Mesenchymal stem cell (in vitro differentiated cells and primary cell): ENCODE measurements around the gene PPP2R5B.
A peak's percentile ranks its signal among the peaks of the same experiment; 100 is the strongest.

Experiments used
- DNase-seq: peaks from one replicate; pipeline ENCODE4 v3.0.0-alpha.2; 2013
- H2AFZ ChIP-seq: one replicate; pipeline ENCODE4 v1.6.1; 2013; ENCODE audit warnings: low read depth, mild to moderate bottlenecking, control low read depth, inconsistent platforms, low read length, moderate library complexity
- H2AK5ac ChIP-seq: 2 replicates; pipeline ENCODE4 v1.6.1; 2013; ENCODE audit warnings: low read length, moderate library complexity, mild to moderate bottlenecking, inconsistent platforms; ENCODE audit not compliant: severe bottlenecking
- H2BK120ac ChIP-seq: one replicate; pipeline ENCODE4 v1.6.1; 2013; ENCODE audit warnings: low read depth, mild to moderate bottlenecking, inconsistent platforms, low read length, moderate library complexity
- H2BK12ac ChIP-seq, 2 experiments: one replicate each; pipeline ENCODE4 v1.6.1; 2013; ENCODE audit warnings: inconsistent platforms in 2 of 2, low read length in 2 of 2, mild to moderate bottlenecking in 2 of 2, moderate library complexity in 2 of 2, control low read depth in 1 of 2
- H2BK15ac ChIP-seq: one replicate; pipeline ENCODE4 v1.6.1; 2013; ENCODE audit warnings: mild to moderate bottlenecking, low read depth, inconsistent platforms; ENCODE audit not compliant: poor library complexity, severe bottlenecking
- H2BK5ac ChIP-seq: 2 replicates; pipeline ENCODE4 v1.6.1; 2013; ENCODE audit warnings: low read depth, mild to moderate bottlenecking, low read length, control low read depth, inconsistent platforms; ENCODE audit not compliant: poor library complexity, severe bottlenecking
- H3K14ac ChIP-seq, 2 experiments: one replicate each; pipeline ENCODE4 v1.6.1; 2013; ENCODE audit warnings: inconsistent platforms in 2 of 2, low read length in 2 of 2, control low read depth in 1 of 2, mild to moderate bottlenecking in 1 of 2, moderate library complexity in 1 of 2
- H3K18ac ChIP-seq, 2 experiments: one replicate each; pipeline ENCODE4 v1.6.1; 2013; ENCODE audit warnings: inconsistent platforms in 2 of 2, low read length in 2 of 2, control low read depth in 1 of 2, low read depth in 1 of 2, mild to moderate bottlenecking in 1 of 2
- H3K23ac ChIP-seq, 2 experiments: one replicate each; pipeline ENCODE4 v1.6.1; 2013; ENCODE audit warnings: inconsistent platforms in 2 of 2, low read length in 2 of 2, mild to moderate bottlenecking in 2 of 2, moderate library complexity in 2 of 2, control low read depth in 1 of 2
- H3K27ac ChIP-seq: 2 replicates; pipeline ENCODE4 v1.5.1; 2013; ENCODE audit warnings: mild to moderate bottlenecking, moderate library complexity, low read length, control low read depth, inconsistent platforms; ENCODE audit not compliant: poor library complexity, severe bottlenecking
- H3K27me3 ChIP-seq, 2 experiments: 2 replicates each; pipeline versions ENCODE4 v1.6.1 to v1.7.0; 2013; ENCODE audit warnings: low read length in 2 of 2, mild to moderate bottlenecking in 2 of 2, moderate library complexity in 2 of 2, control low read depth in 1 of 2, inconsistent platforms in 1 of 2; ENCODE audit not compliant: control insufficient read depth in 1 of 2, insufficient read depth in 1 of 2
- H3K36me3 ChIP-seq, 2 experiments: 2 replicates each; pipeline versions ENCODE4 v1.6.1 to v1.7.0; 2013; ENCODE audit warnings: low read length in 2 of 2, control low read depth in 1 of 2, inconsistent platforms in 1 of 2, low read depth in 1 of 2, mild to moderate bottlenecking in 1 of 2; ENCODE audit not compliant: insufficient read depth in 2 of 2, control insufficient read depth in 1 of 2
- H3K4ac ChIP-seq, 2 experiments: one replicate each; pipeline ENCODE4 v1.6.1; 2013; ENCODE audit warnings: inconsistent platforms in 2 of 2, low read length in 2 of 2, mild to moderate bottlenecking in 2 of 2, moderate library complexity in 2 of 2, control low read depth in 1 of 2, low read depth in 1 of 2
- H3K4me1 ChIP-seq: 2 replicates; pipeline ENCODE4 v1.6.1; 2013; ENCODE audit warnings: low read depth, low read length, control low read depth; ENCODE audit not compliant: control insufficient read depth, insufficient read depth
- H3K4me2 ChIP-seq: 2 replicates; pipeline ENCODE4 v1.6.1; 2013; ENCODE audit warnings: low read length, mild to moderate bottlenecking, inconsistent platforms; ENCODE audit not compliant: poor library complexity, severe bottlenecking
- H3K4me3 ChIP-seq, 2 experiments: 2 replicates each; pipeline versions ENCODE4 v1.5.1 to v1.7.0; 2013; ENCODE audit warnings: low read length in 2 of 2, mild to moderate bottlenecking in 2 of 2, control low read depth in 1 of 2, low read depth in 1 of 2; ENCODE audit not compliant: insufficient read depth in 1 of 2
- H3K79me1 ChIP-seq: replicated peaks from 2 replicates; pipeline ENCODE4 v1.6.1; 2013; ENCODE audit warnings: mild to moderate bottlenecking, control low read depth, low read length, inconsistent platforms; ENCODE audit not compliant: poor library complexity, severe bottlenecking
- H3K9ac ChIP-seq: 2 replicates; pipeline ENCODE4 v1.7.0; 2013; ENCODE audit warnings: mild to moderate bottlenecking, low read length, moderate library complexity
- H3K9me3 ChIP-seq: 2 replicates; pipeline ENCODE4 v1.7.0; 2013; ENCODE audit warnings: mild to moderate bottlenecking, low read length; ENCODE audit not compliant: control insufficient read depth
- H4K8ac ChIP-seq: one replicate; pipeline ENCODE4 v1.6.1; 2013; ENCODE audit warnings: inconsistent platforms, mild to moderate bottlenecking, low read length, moderate library complexity
- H4K91ac ChIP-seq: one replicate; pipeline ENCODE4 v1.6.1; 2013; ENCODE audit warnings: mild to moderate bottlenecking, low read length, inconsistent platforms
- WGBS: methylation state at CpG from one replicate; pipeline ENCODE4 v1.1.7; 2013; ENCODE audit warnings: mixed read lengths; 5-methylcytosine and 5-hydroxymethylcytosine counted together

PPP2R5B gene

DNA sequence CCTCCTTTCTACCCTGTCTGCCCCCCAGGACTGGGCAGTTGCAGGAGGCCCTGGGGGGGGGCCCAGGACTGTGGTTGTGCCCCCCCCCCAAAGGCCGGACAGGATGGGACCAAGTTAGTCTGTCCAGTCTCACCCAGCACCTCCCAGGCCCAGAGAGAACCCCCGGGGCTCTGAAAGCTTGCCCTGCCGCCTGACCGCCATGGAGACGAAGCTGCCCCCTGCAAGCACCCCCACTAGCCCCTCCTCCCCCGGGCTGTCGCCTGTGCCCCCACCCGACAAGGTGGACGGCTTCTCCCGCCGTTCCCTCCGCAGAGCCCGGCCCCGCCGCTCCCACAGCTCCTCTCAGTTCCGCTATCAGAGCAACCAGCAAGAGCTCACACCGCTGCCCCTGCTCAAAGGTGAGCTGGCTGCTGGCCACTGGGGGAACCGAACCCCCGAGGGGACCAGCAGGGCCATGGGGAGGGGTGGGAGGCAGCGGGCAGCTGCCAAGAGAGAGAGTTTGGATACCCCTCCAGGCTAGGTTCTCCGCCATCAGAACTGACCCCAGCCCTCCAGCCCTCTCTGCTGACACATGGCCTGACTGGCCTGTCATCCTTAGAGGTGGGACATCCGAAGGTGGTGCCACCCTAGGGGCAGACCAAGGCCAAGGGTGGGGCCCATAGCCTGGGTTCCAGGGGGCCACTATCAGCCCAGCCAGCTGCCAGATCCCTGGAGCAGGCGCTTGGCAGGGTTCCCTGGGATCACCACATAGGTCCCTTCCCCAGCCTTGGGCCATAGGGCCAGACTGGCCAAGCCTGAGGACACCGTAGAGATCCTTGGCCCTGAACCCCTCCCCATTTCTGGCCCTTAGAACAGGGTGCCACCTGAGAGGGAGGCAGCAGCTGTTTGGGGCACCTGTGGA lies 1.3 kb downstream of the PPP2R5B start:
- Histone ChIP-seq H3K9ac (peak overlapping the region; percentile 94), H2AK5ac (no peak overlapping the region), H2BK120ac (no peak overlapping the region), H2BK5ac (no peak overlapping the region), H4K8ac (no peak overlapping the region), H4K91ac (no peak overlapping the region), H3K23ac (no peak overlapping the region), H2BK12ac (no peak overlapping the region), H3K4me2 (peak overlapping the region; percentile 94), H3K18ac (no peak overlapping the region), H3K4ac (no peak overlapping the region), H3K36me3 (peaks cover 33 to 39% of the 10 kb centered on the region in 2 experiments), H3K79me1 (peaks cover 16% of the 10 kb centered on the region), H2BK15ac (no peak overlapping the region), H3K14ac (no peak overlapping the region), H3K4me3 (peak overlapping the region in 1 of 2 experiments; percentile 91), H3K27ac (no peak overlapping the region), H3K4me1 (peaks cover 21% of the 10 kb centered on the region), H3K27me3 (no peaks in the 10 kb centered on the region), H3K9me3 (no peaks in the 10 kb centered on the region), H2AFZ (no peak overlapping the region)
- no peak for DNase-seq
- WGBS: 91% methylated on average over 17 of the region's 24 CpGs

DNA sequence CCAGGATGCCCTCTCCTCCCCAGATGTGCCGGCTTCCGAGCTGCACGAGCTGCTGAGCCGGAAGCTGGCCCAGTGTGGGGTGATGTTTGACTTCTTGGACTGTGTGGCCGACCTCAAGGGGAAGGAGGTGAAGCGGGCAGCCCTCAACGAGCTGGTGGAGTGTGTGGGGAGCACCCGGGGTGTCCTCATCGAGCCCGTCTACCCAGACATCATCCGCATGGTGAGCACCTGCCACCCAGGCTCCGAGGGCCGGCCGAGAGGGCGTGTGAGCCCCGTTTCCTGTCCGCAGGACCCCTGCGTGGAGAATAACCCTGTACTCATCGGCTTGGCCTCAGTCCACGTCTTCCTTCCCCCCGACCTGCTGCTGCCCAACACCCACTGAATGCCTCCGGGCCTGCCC lies 2.2 kb downstream of the PPP2R5B start:
- 95% methylated on average over 20 of the region's 22 CpGs for WGBS
- no peaks in the 10 kb centered on the region for H3K27me3 ChIP-seq

DNA sequence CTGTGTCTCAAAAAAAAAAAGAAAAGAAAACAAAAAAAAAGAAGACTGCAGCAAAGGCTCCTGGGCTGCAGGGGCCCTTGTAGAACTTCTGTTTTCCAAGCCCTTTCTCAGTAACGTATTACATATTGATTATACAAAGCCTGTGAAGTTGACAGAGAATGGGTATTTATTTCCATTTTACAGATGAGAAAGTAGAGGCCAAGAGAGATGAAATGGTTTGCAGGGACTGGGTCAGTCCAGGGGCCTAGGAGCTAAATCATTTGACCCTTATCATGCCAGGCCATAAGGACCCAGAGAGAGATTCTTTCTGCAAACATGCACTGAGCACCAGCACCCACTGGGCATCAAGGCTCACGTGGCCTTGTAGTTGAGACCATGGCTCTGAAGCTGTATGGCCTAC lies 4.5 kb downstream of the PPP2R5B start:
- no peak overlapping the region for H2AFZ ChIP-seq
- DNase-seq: no peak
- WGBS: 98% methylated on average over 2 of the region's 2 CpGs

More for the DNA sequence above, 2.2 kb downstream of the PPP2R5B start:
- H2BK5ac ChIP-seq: no peak overlapping the region
- H3K9me3 ChIP-seq: no peaks in the 10 kb centered on the region
- H2AFZ ChIP-seq: no peak overlapping the region
- no peak overlapping the region for H2AK5ac ChIP-seq
- no peak overlapping the region for H3K27ac ChIP-seq
- peaks cover 21% of the 10 kb centered on the region for H3K4me1 ChIP-seq
- no peak overlapping the region for H4K8ac ChIP-seq
- no peak overlapping the region for H2BK15ac ChIP-seq
- H3K4me2 ChIP-seq: no peak overlapping the region
- DNase-seq: no peak
- no peak overlapping the region for H3K18ac ChIP-seq
- no peak overlapping the region for H2BK120ac ChIP-seq
- H3K14ac ChIP-seq: no peak overlapping the region
- H3K4ac ChIP-seq: no peak overlapping the region
- H3K4me3 ChIP-seq: no peak overlapping the region
- H2BK12ac ChIP-seq: no peak overlapping the region
- no peak overlapping the region for H3K9ac ChIP-seq
- peaks cover 16% of the 10 kb centered on the region for H3K79me1 ChIP-seq
- H3K23ac ChIP-seq: peak overlapping the region in 1 of 2 experiments; percentile 43
- peaks cover 42 to 48% of the 10 kb centered on the region in 2 experiments for H3K36me3 ChIP-seq
- H4K91ac ChIP-seq: no peak overlapping the region

DNA sequence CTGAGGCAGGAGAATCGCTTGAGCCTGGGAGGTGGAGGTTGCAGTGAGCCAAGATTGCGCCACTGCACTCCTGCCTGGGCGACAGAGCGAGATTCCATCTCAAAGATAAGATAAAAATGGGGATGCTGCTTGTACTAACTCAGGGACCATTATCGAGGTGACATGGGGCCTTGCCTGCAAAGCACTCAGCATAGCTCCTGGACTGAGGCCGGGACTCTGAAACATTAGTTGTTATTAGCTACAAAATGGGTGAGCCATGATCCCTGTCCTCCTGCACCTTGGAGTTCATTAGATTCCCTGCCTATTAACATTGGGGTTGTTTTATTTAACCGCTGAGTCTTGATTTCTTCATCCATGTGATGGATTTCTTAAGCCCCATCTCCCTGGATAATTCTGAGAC lies 5.1 kb downstream of the PPP2R5B start:
- Histone ChIP-seq H4K8ac (no peak overlapping the region), H2AK5ac (no peak overlapping the region), H2BK15ac (no peak overlapping the region), H2AFZ (no peak overlapping the region), H3K18ac (no peak overlapping the region), H3K4me3 (no peak overlapping the region), H2BK5ac (no peak overlapping the region), H3K4me1 (peaks cover 11% of the 10 kb centered on the region), H3K4ac (no peak overlapping the region), H3K4me2 (no peak overlapping the region), H2BK12ac (no peak overlapping the region), H3K9me3 (no peaks in the 10 kb centered on the region), H3K9ac (no peak overlapping the region), H3K23ac (no peak overlapping the region), H3K79me1 (peaks cover 16% of the 10 kb centered on the region), H2BK120ac (no peak overlapping the region), H3K27ac (no peak overlapping the region), H3K27me3 (no peaks in the 10 kb centered on the region), H3K36me3 (peaks cover 68 to 74% of the 10 kb centered on the region in 2 experiments), H4K91ac (no peak overlapping the region), H3K14ac (no peak overlapping the region)
- 96% methylated on average over 7 of the region's 7 CpGs for WGBS
- no peak for DNase-seq

More for the DNA sequence above, 4.5 kb downstream of the PPP2R5B start:
- H2AK5ac ChIP-seq: no peak overlapping the region
- H2BK120ac ChIP-seq: no peak overlapping the region
- H3K9me3 ChIP-seq: no peaks in the 10 kb centered on the region
- no peak overlapping the region for H4K91ac ChIP-seq
- no peak overlapping the region for H3K18ac ChIP-seq
- H4K8ac ChIP-seq: no peak overlapping the region
- peaks cover 64 to 71% of the 10 kb centered on the region in 2 experiments for H3K36me3 ChIP-seq
- no peak overlapping the region for H3K14ac ChIP-seq
- H3K27me3 ChIP-seq: no peaks in the 10 kb centered on the region
- no peak overlapping the region for H3K27ac ChIP-seq
- H3K23ac ChIP-seq: no peak overlapping the region
- H3K4me3 ChIP-seq: no peak overlapping the region
- H3K79me1 ChIP-seq: peaks cover 16% of the 10 kb centered on the region
- H3K4ac ChIP-seq: no peak overlapping the region
- H3K9ac ChIP-seq: no peak overlapping the region
- no peak overlapping the region for H3K4me2 ChIP-seq
- H3K4me1 ChIP-seq: peaks cover 14% of the 10 kb centered on the region
- no peak overlapping the region for H2BK12ac ChIP-seq
- no peak overlapping the region for H2BK15ac ChIP-seq
- H2BK5ac ChIP-seq: no peak overlapping the region
